Osteocyte (in vitro differentiated cells): ENCODE data around the gene LURAP1L. TPM values are rescaled to one million over a fixed set of nuclear protein-coding genes. Genes with fewer than 3 reads are reported as not detected.
A peak's percentile ranks its signal among the peaks of the same experiment; 100 is the strongest.
"Not testable (repeated sequence)": the region's sequence is repeated elsewhere in the genome, so short reads cannot be mapped to it uniquely, and the experiment has no call there.

Source experiments
- DNase-seq: peaks from one replicate; pipeline ENCODE4 v3.0.0; 2021; ENCODE audit warnings: mixed read lengths; ENCODE audit not compliant: unreplicated experiment; ENCODE audit errors: extremely low spot score
- H3K27ac Mint-ChIP-seq: one replicate; pipeline ENCODE4 v1.8.0; 2021; ENCODE audit warnings: mild to moderate bottlenecking, mixed read lengths; ENCODE audit not compliant: unreplicated experiment
- H3K27me3 Mint-ChIP-seq: one replicate; pipeline ENCODE4 v1.8.0; 2021; ENCODE audit warnings: mixed read lengths; ENCODE audit not compliant: unreplicated experiment
- H3K36me3 Mint-ChIP-seq: one replicate; pipeline ENCODE4 v1.8.0; 2021; ENCODE audit warnings: mixed read lengths; ENCODE audit not compliant: unreplicated experiment
- H3K4me1 Mint-ChIP-seq: one replicate; pipeline ENCODE4 v1.8.0; 2021; ENCODE audit warnings: mixed read lengths; ENCODE audit not compliant: unreplicated experiment
- H3K4me3 Mint-ChIP-seq: one replicate; pipeline ENCODE4 v1.8.0; 2021; ENCODE audit warnings: mild to moderate bottlenecking, moderate library complexity, mixed read lengths; ENCODE audit not compliant: unreplicated experiment
- H3K9me3 Mint-ChIP-seq: one replicate; pipeline ENCODE4 v1.8.0; 2021; ENCODE audit warnings: mixed read lengths; ENCODE audit not compliant: unreplicated experiment
- total RNA-seq: library from RNA; stranded (reverse); gene quantifications from 2 replicates; pipeline ENCODE4 v1.2.1, GENCODE V29; 2021
- TF ChIP-seq, protein P1 (sequence below): fragments of 200-600 bp; sonication (generic); IDR thresholded peaks from 2 replicates; pipeline ENCODE4 v1.5.0; 2021; ENCODE audit warnings: antibody characterized with exemption, mild to moderate bottlenecking, moderate library complexity

Gene LURAP1L
- total RNA-seq, 1 donor from 2014 or later, result 49.8 TPM

- no peaks in the 10 kb centered on the region for H3K9me3 Mint-ChIP-seq
- H3K4me3 Mint-ChIP-seq, result no peak overlapping the region
- TF ChIP-seq, protein P1, sequence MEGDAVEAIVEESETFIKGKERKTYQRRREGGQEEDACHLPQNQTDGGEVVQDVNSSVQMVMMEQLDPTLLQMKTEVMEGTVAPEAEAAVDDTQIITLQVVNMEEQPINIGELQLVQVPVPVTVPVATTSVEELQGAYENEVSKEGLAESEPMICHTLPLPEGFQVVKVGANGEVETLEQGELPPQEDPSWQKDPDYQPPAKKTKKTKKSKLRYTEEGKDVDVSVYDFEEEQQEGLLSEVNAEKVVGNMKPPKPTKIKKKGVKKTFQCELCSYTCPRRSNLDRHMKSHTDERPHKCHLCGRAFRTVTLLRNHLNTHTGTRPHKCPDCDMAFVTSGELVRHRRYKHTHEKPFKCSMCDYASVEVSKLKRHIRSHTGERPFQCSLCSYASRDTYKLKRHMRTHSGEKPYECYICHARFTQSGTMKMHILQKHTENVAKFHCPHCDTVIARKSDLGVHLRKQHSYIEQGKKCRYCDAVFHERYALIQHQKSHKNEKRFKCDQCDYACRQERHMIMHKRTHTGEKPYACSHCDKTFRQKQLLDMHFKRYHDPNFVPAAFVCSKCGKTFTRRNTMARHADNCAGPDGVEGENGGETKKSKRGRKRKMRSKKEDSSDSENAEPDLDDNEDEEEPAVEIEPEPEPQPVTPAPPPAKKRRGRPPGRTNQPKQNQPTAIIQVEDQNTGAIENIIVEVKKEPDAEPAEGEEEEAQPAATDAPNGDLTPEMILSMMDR, result no peak
- H3K4me1 Mint-ChIP-seq, result peaks cover 27% of the 10 kb centered on the region
- peak overlapping the region; percentile 81 for H3K27ac Mint-ChIP-seq
- H3K36me3 Mint-ChIP-seq, result no peaks in the 10 kb centered on the region
- H3K27me3 Mint-ChIP-seq, result no peaks in the 10 kb centered on the region
- DNase-seq, result no peak
Measured at GRCh38 chr9:12859704-12860251, 85.0 kb downstream of the LURAP1L start.

DNA sequence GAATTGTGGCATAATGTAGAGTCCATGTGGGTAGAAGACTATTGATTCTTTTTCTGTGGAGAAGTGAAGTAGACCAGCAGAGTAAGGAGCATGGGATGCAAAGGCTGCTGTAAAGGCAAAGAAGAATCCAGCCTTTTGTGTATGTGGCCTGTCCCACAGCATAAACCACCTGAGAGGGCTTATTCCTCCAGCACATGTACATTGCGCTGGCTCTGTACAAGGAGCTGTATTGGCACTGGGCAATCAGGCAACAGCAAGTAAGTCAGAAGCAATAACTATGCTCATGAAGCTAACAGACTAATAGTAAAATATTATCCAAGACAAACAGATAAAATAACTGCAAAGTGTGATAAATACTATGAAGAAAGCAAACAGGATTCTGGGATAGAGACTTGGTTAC is 86.2 kb downstream of the LURAP1L start:
- TF ChIP-seq, protein P1, result no peak
- Mint-ChIP-seq H3K4me1 (peaks cover 27% of the 10 kb centered on the region), H3K27ac (no peak overlapping the region), H3K36me3 (peaks cover 1% of the 10 kb centered on the region), H3K9me3 (peaks cover 3% of the 10 kb centered on the region), H3K4me3 (no peak overlapping the region), H3K27me3 (no peaks in the 10 kb centered on the region)
- DNase-seq, result no peak

DNA sequence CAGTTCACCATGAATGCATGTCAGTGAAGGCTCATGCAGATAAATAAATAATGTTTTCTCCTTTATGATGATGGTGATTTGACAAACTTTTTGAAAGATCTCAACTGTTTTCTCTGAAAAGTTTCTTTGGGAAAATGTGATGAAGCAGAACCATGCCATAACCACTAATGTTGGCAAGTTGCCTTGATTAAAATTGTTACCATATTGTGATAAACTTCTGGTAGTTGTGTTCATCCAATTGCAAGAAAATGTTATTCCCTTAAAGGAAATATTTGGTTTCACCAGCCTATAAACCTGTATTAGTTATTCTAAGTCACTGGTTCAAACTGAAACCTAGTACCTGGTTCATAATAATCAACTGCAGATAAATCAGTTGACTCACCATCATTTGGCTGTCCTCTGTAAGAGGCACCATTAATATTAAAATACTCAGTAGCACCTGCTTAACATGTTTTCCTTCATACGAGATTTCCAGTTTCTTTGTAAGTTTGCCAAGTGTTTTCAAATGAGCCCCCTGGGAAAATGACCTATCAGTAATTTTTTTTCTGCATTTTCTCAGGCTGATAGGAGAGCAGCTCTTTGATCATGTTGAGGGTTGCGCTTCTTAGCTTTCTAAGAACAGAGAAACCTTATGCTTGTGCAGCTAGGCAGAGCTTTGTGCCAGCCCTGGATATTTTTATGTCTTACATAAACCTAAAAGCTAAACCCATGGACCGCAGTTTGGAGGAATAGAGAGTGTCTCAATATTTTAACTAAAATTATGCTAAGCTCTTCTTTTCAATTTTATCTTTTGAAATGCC is 88.0 kb downstream of the LURAP1L start:
- Mint-ChIP-seq H3K4me3 (no peak overlapping the region), H3K36me3 (peaks cover 7% of the 10 kb centered on the region), H3K9me3 (peaks cover 18% of the 10 kb centered on the region), H3K27me3 (no peaks in the 10 kb centered on the region), H3K27ac (no peak overlapping the region), H3K4me1 (peaks cover 23% of the 10 kb centered on the region)
- TF ChIP-seq, protein P1, result no peak
- no peak for DNase-seq

DNA sequence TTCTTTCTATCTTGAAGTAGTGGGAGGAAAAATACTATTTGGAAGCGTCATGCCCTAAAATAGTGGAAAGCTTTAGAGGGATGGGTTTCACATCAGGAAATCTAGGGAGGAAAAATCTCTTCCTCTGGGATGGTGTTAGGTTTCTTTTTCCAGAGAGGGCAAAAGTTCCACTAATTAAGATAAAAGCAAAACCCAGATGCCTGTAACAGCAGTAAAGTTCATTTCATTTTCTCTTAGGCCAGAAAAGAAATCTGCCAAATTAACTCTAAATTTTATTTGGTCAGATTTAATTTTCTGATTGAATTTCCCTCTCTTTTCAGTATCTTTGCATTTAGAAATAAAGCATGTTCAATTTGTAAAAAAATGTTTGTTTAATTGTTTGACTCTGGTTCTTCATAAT is 88.8 kb downstream of the LURAP1L start:
- TF ChIP-seq, protein P1, result no peak
- Mint-ChIP-seq H3K36me3 (peaks cover 13% of the 10 kb centered on the region), H3K27ac (no peak overlapping the region)

GRCh38 chr9:12865380-12865779 is 90.6 kb downstream of the LURAP1L start:
- not testable (repeated sequence) for H3K27me3 Mint-ChIP-seq, H3K4me3 Mint-ChIP-seq, H3K27ac Mint-ChIP-seq, DNase-seq
- Mint-ChIP-seq H3K9me3 (peaks cover 27% of the 10 kb centered on the region), H3K36me3 (peaks cover 14% of the 10 kb centered on the region), H3K4me1 (peaks cover 15% of the 10 kb centered on the region)

More for the DNA sequence above, 88.8 kb downstream of the LURAP1L start:
- H3K4me3 Mint-ChIP-seq, result no peak overlapping the region
- peaks cover 26% of the 10 kb centered on the region for H3K9me3 Mint-ChIP-seq
- no peak for DNase-seq
- H3K4me1 Mint-ChIP-seq, result peaks cover 23% of the 10 kb centered on the region
- no peaks in the 10 kb centered on the region for H3K27me3 Mint-ChIP-seq

Other genes starting within 250 kb of the LURAP1L start
- not detected in 2 replicates for gene TYRP1, start 81.6 kb upstream of the LURAP1L start, total RNA-seq